GM19397 (cell line): Measurements from ENCODE around the gene MIDN.

Source experiments
- ATAC-seq: cut with Tn5 transposase; IDR thresholded peaks from one replicate; pipeline ENCODE4 v1.9.1; 2021; ENCODE audit warnings: mild to moderate bottlenecking, moderate library complexity; ENCODE audit not compliant: unreplicated experiment

MIDN gene

GRCh38 chr19:1268226-1269064 is 20.1 kb downstream of the MIDN start:
- ATAC-seq = no peak

- peak; percentile 46 for ATAC-seq
Measured at GRCh38 chr19:1269065-1269477, 20.7 kb downstream of the MIDN start, which contains the start of gene CIRBP. Gene CIRBP, plus strand, starts transcription at chr19:1269332. Its CDS starts 1,602 bp downstream, at chr19:1270934.

DNA sequence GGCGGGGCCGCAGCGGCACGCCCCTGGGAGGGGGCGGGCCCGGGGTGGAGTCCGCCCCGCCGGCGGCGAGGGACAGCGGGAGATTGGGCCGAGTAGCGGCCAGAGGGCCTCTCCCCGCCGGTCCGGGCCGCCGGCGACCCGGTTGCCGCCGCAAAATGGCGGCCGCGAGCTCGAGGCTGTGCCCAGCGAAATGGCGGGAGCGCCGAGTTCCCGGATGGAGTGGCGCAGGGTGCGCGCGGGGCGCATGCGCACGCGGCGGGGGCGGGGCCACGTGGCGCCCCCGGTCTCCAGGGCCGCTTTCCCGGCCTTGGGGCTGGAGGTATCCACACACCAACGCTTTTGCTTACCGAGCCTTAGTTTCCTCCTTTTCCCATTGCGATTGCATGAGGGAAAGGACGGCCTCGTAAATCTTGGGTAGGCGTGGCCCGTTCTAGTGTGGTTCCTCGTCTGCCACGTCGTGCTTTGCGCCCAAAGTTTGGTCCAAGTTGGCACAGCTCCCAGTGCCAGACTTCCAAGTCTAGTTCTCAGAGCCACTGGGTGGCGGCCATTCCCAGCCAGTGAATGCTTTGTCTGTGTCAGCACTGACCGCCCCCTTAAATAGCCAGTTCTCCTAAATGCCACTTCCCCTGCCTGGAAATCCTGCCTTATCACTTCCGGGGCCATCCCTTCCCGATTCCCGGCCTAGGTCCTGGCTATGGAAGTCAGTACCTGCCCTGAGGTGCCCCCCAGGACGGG is 21.3 kb downstream of the MIDN start:
- peak; percentile 31 for ATAC-seq

- no peak for ATAC-seq
Measured at GRCh38 chr19:1270213-1270853, 21.9 kb downstream of the MIDN start.

GRCh38 chr19:1270854-1271527 is 22.6 kb downstream of the MIDN start:
- no peak for ATAC-seq

DNA sequence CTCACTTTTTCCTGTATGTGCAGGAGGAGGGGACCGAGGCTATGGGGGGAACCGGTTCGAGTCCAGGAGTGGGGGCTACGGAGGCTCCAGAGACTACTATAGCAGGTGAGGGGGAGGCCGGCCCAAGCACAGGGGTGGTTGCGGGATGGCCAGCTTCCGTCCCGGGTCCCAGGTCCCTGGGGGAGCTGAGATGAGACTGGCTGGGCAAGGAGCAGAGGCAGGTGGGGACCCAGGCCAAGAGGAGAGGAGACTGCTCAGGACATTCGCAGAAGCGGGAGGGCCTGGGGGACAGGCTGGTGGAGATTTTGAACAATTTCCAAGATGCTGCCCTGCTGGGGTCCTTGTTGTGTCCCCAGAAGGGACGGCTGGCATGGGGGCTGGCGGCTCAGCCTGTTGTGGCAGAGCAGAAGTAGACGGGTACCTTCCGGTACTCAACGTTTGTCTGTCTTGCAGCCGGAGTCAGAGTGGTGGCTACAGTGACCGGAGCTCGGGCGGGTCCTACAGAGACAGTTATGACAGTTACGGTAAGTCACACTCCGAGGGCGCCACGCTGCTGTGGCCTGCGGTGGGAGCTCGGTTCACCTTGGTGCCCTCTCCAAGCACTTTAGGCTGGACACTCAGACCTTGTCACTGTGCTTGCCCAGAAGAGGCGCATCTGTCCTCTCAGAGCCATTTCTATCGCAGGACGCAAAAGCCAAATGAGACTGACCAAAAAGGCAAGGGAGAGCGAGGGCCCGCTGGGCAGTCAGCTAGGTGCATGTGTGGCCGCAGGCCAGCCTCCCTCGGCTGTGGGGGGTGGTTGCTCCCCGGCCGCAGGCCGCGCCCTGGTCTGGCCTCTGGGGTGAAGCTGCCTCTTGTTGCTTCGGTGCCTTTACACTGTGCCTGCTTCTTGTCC is 23.4 kb downstream of the MIDN start:
- no peak for ATAC-seq

GRCh38 chr19:1272423-1273262 is 24.3 kb downstream of the MIDN start:
- ATAC-seq = no peak

GRCh38 chr19:1273263-1274041 is 25.1 kb downstream of the MIDN start:
- ATAC-seq = no peak

DNA sequence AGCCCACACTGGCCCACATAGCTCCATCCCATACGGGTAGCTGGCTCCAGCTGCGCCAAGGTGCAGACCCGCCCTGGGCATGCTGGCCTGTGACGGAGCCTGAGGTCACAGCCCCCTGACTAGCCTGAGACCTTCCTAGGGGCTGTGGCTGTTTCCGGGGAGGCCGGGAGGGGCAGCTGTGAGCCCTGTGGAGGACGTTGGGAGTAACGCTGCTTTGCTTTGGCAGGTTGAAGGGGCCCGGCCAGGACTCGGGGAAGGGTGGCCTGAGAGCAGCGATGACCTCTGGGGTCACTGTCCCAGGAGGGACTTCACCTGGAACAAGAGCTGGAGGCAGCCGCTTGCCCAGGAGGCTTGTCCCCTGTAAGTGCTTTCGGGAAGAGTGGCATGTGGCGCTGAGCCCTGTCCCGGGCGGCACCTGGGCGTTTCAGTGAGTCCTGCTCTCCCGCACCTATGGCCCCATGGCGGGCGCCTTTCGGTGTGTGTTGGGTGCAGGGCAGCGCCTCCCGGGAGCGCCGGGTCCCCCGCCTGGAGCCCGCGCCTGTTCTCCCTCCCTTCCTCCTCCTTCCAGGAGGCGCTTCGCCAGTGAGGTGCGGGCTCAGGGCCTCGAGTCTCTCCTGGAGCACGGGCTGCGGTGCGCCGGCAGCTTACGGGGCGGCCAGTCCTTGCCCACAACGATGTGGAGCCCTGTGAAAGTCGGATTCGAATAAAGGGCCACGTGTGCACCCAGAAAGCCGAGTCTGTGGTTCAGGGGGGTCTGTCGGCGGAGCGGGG is 25.9 kb downstream of the MIDN start:
- ATAC-seq = no peak

GRCh38 chr19:1274852-1275259 is 26.5 kb downstream of the MIDN start:
- ATAC-seq = no peak

DNA sequence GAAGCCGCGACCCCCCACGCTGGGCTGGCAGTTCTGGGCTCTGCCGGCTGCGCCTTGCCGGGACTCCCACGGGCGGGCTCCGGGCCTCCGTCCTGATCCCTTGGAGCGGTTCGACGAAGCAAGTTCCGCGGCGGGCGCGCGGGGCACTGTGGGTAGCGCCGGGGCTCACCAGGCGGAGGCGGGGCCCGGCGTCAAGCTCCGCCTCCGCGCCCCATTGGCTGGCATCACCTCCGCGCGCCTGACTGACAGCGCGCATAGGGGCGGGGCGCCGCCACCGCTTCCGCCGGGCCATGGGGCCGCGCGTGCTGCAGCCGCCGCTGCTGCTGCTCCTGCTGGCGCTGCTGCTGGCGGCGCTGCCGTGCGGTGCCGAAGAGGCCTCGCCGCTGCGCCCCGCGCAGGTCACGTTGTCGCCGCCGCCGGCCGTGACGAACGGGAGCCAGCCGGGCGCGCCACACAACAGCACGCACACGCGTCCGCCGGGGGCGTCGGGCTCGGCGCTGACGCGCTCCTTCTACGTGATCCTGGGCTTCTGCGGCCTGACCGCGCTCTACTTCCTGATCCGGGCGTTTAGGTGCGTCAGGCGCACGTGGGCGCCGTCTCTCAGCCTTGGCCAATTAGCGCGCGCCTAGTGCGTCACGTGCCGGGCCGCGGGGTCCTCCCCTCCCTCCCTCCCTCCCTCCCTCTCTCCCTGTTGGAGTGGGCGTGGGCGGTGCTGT is 27.0 kb downstream of the MIDN start, which contains the start of gene FAM174C:
FAM174C (plus strand) TSS at position 271 of the 716 bp plus-strand sequence; CDS start at position 291, 20 bp downstream.
- peak; percentile 75 for ATAC-seq

DNA sequence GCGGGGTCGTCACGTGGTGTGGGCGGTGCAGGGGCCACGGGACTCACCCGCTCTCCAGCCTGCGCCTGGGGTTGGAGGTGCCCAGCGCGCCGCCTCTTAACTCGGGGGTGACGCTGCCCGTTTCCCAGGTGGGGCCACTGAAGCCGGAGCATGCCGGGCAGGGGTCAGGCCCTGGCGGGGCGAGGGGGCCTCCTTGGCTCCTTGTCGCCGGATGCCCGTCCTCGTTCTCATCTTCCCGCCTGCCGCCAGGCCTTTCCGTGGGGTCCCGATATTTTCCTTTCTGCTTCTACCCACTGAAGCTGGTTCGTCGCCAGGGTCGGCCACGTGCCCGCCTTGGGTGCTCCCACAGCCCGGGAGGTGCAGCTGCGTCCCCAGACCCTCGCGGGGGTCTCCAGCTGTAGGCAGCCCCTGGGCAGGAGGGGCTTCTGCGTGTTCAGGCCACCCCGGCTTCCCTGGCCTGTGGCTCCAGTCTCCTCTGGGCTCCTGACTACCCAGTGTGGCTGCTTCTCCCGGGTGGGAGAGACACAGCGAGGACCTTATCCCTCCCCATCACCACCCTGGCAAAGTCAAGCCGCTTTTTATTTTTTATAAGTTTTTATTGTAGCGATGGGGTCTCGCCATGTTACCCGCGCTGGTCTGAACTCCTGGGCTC is 27.7 kb downstream of the MIDN start:
- ATAC-seq = no peak

DNA sequence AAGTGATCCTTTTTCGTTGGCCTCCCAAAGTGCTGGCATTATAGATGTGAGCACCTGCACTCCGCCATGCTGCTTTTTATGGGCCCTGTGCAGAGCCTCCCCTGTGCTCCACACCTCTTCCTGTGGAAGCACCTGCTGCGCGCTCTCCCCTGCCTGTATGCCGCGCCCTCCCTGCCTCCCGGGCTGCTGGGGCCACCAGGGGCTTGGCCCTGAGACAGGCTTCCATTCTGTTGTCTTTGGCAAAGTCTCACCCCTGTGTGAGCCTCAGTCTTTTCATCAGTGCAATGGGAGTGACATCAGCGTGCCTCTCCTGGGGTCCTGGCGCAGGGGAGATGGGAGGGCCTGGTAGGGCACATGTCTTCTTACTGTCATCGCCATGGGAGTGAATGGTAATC is 28.2 kb downstream of the MIDN start:
- no peak for ATAC-seq

DNA sequence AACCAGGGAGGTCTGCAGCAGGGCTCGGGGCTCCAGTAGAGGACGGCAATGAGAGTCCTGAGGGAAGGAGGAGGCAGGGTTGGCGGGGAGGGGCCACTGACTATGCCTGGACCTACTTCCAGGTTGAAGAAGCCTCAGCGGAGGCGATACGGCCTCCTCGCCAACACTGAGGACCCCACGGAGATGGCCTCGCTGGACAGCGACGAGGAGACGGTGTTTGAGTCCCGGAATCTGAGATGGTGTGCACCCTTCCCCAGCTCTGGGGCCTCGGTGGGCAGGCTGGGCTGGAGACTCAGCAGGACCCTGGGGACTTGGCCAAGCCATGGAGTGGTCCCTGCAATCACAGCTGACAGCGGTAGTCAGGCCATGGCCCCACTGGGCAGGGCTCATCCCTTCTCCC is 28.7 kb downstream of the MIDN start:
- ATAC-seq = no peak

DNA sequence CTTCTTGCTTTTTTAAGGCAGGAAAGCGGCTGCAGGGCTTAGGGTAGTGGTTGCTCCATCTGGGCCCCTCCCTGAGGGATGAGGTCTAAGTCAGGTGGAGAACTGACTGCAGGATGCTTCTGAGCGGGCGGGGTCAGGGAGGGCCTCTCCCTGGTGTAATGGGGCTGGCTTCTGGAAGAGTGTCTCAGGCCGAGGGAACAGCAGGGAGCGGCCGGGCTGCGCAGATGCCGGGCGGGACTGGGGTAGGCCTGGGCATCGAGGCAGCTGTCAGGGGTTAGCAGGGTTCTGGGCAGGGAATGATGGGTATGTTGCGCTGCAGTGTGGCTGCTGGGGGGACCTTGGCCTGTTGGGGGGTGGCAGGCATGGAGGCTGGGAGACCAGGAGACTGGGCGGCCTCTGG is 29.7 kb downstream of the MIDN start:
- no peak for ATAC-seq
